Breast epithelium (tissue), 3 donors: Measurements from ENCODE around the gene PDSS2.

Source experiments
- POLR2A ChIP-seq: fragments of 450-650 bp; IDR thresholded peaks from one replicate; pipeline ENCODE4 v1.6.1; 2016; ENCODE audit warnings: antibody characterized with exemption, mild to moderate bottlenecking, moderate library complexity
- TF ChIP-seq, protein P1 (sequence below), 3 donors: fragments of 450-650 bp; IDR thresholded peaks; one replicate each; pipeline ENCODE4 v1.5.1; 2016 to 2017; ENCODE audit warnings: antibody characterized with exemption in 3 of 3, mild to moderate bottlenecking in 3 of 3, moderate library complexity in 3 of 3

DNA sequence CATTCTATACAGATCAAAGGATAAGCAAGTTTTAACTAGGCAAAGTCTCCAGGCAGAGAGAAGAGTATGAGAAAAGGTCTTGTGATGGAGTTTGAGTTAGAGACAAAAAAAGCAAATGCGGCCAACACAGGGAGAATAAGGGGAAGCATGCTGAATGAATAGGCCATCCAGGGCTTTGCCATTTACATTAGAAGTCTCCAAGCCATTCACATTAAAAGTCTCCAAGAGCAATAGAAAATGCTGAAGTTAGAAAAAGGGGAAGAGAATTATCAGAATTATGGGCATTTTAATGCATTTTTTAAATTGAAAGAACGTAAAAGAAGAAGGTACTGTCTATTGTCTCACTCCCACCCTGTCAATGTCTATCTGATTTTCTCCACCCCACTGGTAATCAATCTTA lies 49.4 kb downstream of the PDSS2 start:
- TF ChIP-seq, protein P1, sequence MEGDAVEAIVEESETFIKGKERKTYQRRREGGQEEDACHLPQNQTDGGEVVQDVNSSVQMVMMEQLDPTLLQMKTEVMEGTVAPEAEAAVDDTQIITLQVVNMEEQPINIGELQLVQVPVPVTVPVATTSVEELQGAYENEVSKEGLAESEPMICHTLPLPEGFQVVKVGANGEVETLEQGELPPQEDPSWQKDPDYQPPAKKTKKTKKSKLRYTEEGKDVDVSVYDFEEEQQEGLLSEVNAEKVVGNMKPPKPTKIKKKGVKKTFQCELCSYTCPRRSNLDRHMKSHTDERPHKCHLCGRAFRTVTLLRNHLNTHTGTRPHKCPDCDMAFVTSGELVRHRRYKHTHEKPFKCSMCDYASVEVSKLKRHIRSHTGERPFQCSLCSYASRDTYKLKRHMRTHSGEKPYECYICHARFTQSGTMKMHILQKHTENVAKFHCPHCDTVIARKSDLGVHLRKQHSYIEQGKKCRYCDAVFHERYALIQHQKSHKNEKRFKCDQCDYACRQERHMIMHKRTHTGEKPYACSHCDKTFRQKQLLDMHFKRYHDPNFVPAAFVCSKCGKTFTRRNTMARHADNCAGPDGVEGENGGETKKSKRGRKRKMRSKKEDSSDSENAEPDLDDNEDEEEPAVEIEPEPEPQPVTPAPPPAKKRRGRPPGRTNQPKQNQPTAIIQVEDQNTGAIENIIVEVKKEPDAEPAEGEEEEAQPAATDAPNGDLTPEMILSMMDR (IDR thresholded peaks at IDR 0.05), result no peak
- no peak for TF ChIP-seq POLR2A
